B cell (primary cell): ENCODE results near the gene BMERB1. TPM values are rescaled to one million over a fixed set of nuclear protein-coding genes. Genes with fewer than 3 reads are reported as not detected.

ENCODE experiments used
- ATAC-seq: fragments of 200-7000 bp; cut with Tn5 transposase; one replicate; pipeline ENCODE4 v1.10.0; 2021; ENCODE audit warnings: low read depth, mild to moderate bottlenecking, moderate number of reproducible peaks, moderate library complexity
- CTCF ChIA-PET: fragments of 350-600 bp; sonication (Branson Sonifier 250); formaldehyde crosslinking; loops from one replicate; lab custom pipeline; 2021; ENCODE audit warnings: antibody characterized with exemption, inconsistent platforms; lab: Charles Lee
- POLR2A ChIA-PET: fragments of 350-600 bp; sonication (Branson Sonifier 250); formaldehyde crosslinking; loops from one replicate; lab custom pipeline; 2021; ENCODE audit warnings: antibody characterized with exemption; lab: Charles Lee
- DNase-seq: peaks from one replicate; pipeline ENCODE4 v3.0.0; 2013
- H2AFZ ChIP-seq: 2 replicates; pipeline ENCODE4 v1.6.1; 2012; ENCODE audit warnings: mild to moderate bottlenecking, low read depth, low read length; ENCODE audit not compliant: insufficient read depth, poor library complexity, severe bottlenecking
- H3K27ac ChIP-seq, 2 donors: 1 replicate in 1 of 2; 2 replicates in 1 of 2; pipeline ENCODE4 v1.5.1; 2012 to 2013; ENCODE audit warnings: low read length in 2 of 2, mild to moderate bottlenecking in 2 of 2, moderate library complexity in 1 of 2
- H3K27me3 ChIP-seq, 4 experiments: fragments of 200-600 bp in 1 of 4; sonication (generic) in 1 of 4; replicated peaks in 1 of 4; 1 replicate in 2 of 4; 2 replicates in 2 of 4; pipeline versions ENCODE4 v1.6.1 to v1.7.0; 2013 to 2016; ENCODE audit warnings: low read length in 3 of 4, mild to moderate bottlenecking in 2 of 4, mixed read lengths in 1 of 4, moderate library complexity in 1 of 4; ENCODE audit not compliant: insufficient read depth in 4 of 4, control insufficient read depth in 3 of 4; ENCODE audit errors: control extremely low read depth in 1 of 4
- H3K36me3 ChIP-seq, 2 experiments: replicated peaks in 1 of 2; 1 replicate in 1 of 2; 2 replicates in 1 of 2; pipeline versions ENCODE4 v1.6.1 to v1.7.1; 2013; ENCODE audit warnings: low read length in 1 of 2; ENCODE audit not compliant: insufficient read depth in 2 of 2, control insufficient read depth in 1 of 2; ENCODE audit errors: control extremely low read depth in 1 of 2, extremely low read depth in 1 of 2
- H3K4me1 ChIP-seq, 2 donors: fragments of 200-600 bp in 1 of 2; sonication (generic) in 1 of 2; 1 replicate in 1 of 2; 2 replicates in 1 of 2; pipeline versions ENCODE4 v1.5.1 to v1.6.1; 2013 to 2017; ENCODE audit warnings: low read length in 2 of 2; ENCODE audit not compliant: control insufficient read depth in 2 of 2, insufficient read depth in 2 of 2
- H3K4me2 ChIP-seq: replicated peaks from 2 replicates; pipeline ENCODE3; 2012; ENCODE audit warnings: mild to moderate bottlenecking, low read depth, low read length; ENCODE audit not compliant: poor library complexity, severe bottlenecking
- H3K4me3 ChIP-seq, 5 experiments: fragments of 200-600 bp in 1 of 5; sonication (generic) in 1 of 5; 1 replicate in 3 of 5; 2 replicates in 2 of 5; pipeline versions ENCODE4 v1.5.1 to v1.7.0; 2011 to 2016; ENCODE audit warnings: low read length in 4 of 5, mild to moderate bottlenecking in 4 of 5, low read depth in 2 of 5, control low read depth in 1 of 5, moderate library complexity in 1 of 5; ENCODE audit not compliant: insufficient read depth in 1 of 5; ENCODE audit errors: control extremely low read depth in 1 of 5, extremely low read depth in 1 of 5
- H3K79me2 ChIP-seq: fragments of 200-600 bp; sonication (generic); one replicate; pipeline ENCODE4 v1.6.0; 2016; ENCODE audit warnings: low read length; ENCODE audit not compliant: control insufficient read depth, insufficient read depth
- H3K9ac ChIP-seq: fragments of 200-600 bp; sonication (generic); 2 replicates; pipeline ENCODE4 v1.6.1; 2017; ENCODE audit warnings: mild to moderate bottlenecking, low read length, moderate library complexity
- H3K9me3 ChIP-seq, 3 donors: one replicate each; pipeline versions ENCODE4 v1.6.1 to v1.7.1; 2013; ENCODE audit warnings: low read length in 2 of 3; ENCODE audit not compliant: control insufficient read depth in 2 of 3, insufficient read depth in 1 of 3; ENCODE audit errors: control extremely low read depth in 1 of 3
- H4K20me1 ChIP-seq: 2 replicates; pipeline ENCODE4 v1.6.0; 2012; ENCODE audit warnings: mild to moderate bottlenecking, low read length; ENCODE audit not compliant: insufficient read depth, control insufficient read depth, poor library complexity, severe bottlenecking
- H3K27ac Mint-ChIP-seq: one replicate; pipeline ENCODE4 v1.8.0; 2021; ENCODE audit warnings: mixed read lengths
- H3K27me3 Mint-ChIP-seq: one replicate; pipeline ENCODE4 v1.8.0; 2021; ENCODE audit warnings: mixed read lengths
- H3K4me1 Mint-ChIP-seq: one replicate; pipeline ENCODE4 v1.8.0; 2021; ENCODE audit warnings: mixed read lengths
- H3K4me3 Mint-ChIP-seq: one replicate; pipeline ENCODE4 v1.8.0; 2021; ENCODE audit warnings: mixed read lengths
- H3K9me3 Mint-ChIP-seq: one replicate; pipeline ENCODE4 v1.8.0; 2022; ENCODE audit warnings: mixed read lengths; ENCODE audit not compliant: insufficient read depth
- EZH2 ChIP-seq: IDR thresholded peaks from 2 replicates; pipeline ENCODE4 v1.6.1; 2012; ENCODE audit warnings: borderline replicate concordance, low read depth, mild to moderate bottlenecking, moderate library complexity, low read length; ENCODE audit not compliant: insufficient read depth, poor library complexity, severe bottlenecking
- WGBS: methylation state at CpG from one replicate; pipeline ENCODE4 v1.1.5; 2013; ENCODE audit warnings: missing lambda C conversion rate; ENCODE audit not compliant: insufficient coverage; 5-methylcytosine and 5-hydroxymethylcytosine counted together
- intact Hi-C: fragments of 100-400 bp; cut with micrococcal nuclease; formaldehyde crosslinking; loops from one replicate; pipeline ENCODE4 v1.10.0; 2022
- polyA plus RNA-seq: library from polyadenylated mRNA; depleted of rRNA; stranded (reverse); fragments of >200 nt; gene quantifications from 2 replicates; pipeline ENCODE4 v1.2.3, GENCODE V29; 2012
- total RNA-seq, 2 donors: library from RNA; stranded (reverse); fragments of 120-200 nt in 1 of 2; gene quantifications; 1 replicate in 1 of 2; 2 replicates in 1 of 2; pipeline versions ENCODE4 v1.2.3 to v1.2.4, GENCODE V29; 2013 to 2022
- TF ChIP-seq, protein P1 (sequence below): fragments of 200-600 bp; IDR thresholded peaks from one replicate; pipeline ENCODE4 v1.8.0; 2022; ENCODE audit warnings: antibody characterized with exemption, mild to moderate bottlenecking

BMERB1 gene
- total and polyA plus RNA-seq, 2 donors (not counting 1 experiment from before 2014, with no cell fraction given), result 2.2 to 11.2 TPM

DNA sequence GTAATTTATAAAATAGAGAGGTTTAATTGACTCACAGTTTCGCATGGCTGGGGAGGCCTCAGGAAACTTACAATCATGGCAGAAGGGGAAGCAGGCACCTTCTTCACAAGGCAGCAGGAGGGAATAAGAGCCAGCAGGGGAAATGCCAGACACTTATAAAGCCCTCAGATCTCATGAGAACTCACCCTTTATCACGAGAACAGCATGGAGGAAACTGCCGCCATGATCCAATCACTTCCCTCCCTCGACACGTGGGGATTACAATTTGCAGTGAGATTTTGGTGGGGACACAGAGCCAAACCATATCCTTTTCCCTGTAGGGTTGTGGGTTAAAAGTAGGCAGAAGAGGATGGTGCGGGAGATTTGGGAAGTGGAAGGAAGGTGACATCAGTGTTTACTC, 101.4 kb downstream of the BMERB1 start:
- intact Hi-C loops, result no loop called here
- DNase-seq (no peak), ATAC-seq (no peak)
- Mint-ChIP-seq H3K4me1 (no peaks in the 10 kb centered on the region), H3K9me3 (no peaks in the 10 kb centered on the region), H3K27me3 (no peaks in the 10 kb centered on the region), H3K27ac (no peak overlapping the region), H3K4me3 (no peak overlapping the region)
- H3K36me3 ChIP-seq, result no peaks in the 10 kb centered on the region
- no peak overlapping the region for H3K4me2 ChIP-seq
- H3K4me3 ChIP-seq, result no peak overlapping the region
- H3K27me3 ChIP-seq, result no peaks in the 10 kb centered on the region
- TF ChIP-seq EZH2, result no peak
- TF ChIP-seq, protein P1, sequence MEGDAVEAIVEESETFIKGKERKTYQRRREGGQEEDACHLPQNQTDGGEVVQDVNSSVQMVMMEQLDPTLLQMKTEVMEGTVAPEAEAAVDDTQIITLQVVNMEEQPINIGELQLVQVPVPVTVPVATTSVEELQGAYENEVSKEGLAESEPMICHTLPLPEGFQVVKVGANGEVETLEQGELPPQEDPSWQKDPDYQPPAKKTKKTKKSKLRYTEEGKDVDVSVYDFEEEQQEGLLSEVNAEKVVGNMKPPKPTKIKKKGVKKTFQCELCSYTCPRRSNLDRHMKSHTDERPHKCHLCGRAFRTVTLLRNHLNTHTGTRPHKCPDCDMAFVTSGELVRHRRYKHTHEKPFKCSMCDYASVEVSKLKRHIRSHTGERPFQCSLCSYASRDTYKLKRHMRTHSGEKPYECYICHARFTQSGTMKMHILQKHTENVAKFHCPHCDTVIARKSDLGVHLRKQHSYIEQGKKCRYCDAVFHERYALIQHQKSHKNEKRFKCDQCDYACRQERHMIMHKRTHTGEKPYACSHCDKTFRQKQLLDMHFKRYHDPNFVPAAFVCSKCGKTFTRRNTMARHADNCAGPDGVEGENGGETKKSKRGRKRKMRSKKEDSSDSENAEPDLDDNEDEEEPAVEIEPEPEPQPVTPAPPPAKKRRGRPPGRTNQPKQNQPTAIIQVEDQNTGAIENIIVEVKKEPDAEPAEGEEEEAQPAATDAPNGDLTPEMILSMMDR, result no peak
- H2AFZ ChIP-seq, result no peak overlapping the region
- no peak overlapping the region for H3K9ac ChIP-seq
- ChIA-PET CTCF (no interaction called here), POLR2A (no interaction called here)
- no peaks in the 10 kb centered on the region for H4K20me1 ChIP-seq
- no peaks in the 10 kb centered on the region for H3K4me1 ChIP-seq
- H3K79me2 ChIP-seq, result no peaks in the 10 kb centered on the region
- no peak overlapping the region for H3K27ac ChIP-seq
- H3K9me3 ChIP-seq, result no peaks in the 10 kb centered on the region
- WGBS, result 83% methylated on average over 2 of the region's 6 CpGs

- 100% methylated on average over 2 of the region's 7 CpGs for WGBS
- no peaks in the 10 kb centered on the region for H3K27me3 Mint-ChIP-seq
- no peak for DNase-seq
These were observed 102.5 kb downstream of the BMERB1 start for GRCh38 chr16:15536843-15537242.

More at GRCh38 chr16:15536843-15537242, 102.5 kb downstream of the BMERB1 start:
- TF ChIP-seq, protein P1, result no peak
- TF ChIP-seq EZH2, result no peak
- H3K27ac ChIP-seq, result no peak overlapping the region
- CTCF ChIA-PET, result no interaction called here
- Mint-ChIP-seq H3K9me3 (no peaks in the 10 kb centered on the region), H3K4me1 (no peaks in the 10 kb centered on the region), H3K4me3 (no peak overlapping the region), H3K27ac (no peak overlapping the region)
- no peaks in the 10 kb centered on the region for H3K36me3 ChIP-seq
- no peaks in the 10 kb centered on the region for H3K4me1 ChIP-seq
- H3K4me3 ChIP-seq, result no peak overlapping the region
- H3K9ac ChIP-seq, result no peak overlapping the region
- no peak overlapping the region for H2AFZ ChIP-seq
- intact Hi-C loops, result loop anchor here (1.0 kb wide), 1 partner anchor 31 kb away; no protein-coding TSS in a partner anchor
- no peak for ATAC-seq
- no peaks in the 10 kb centered on the region for H3K79me2 ChIP-seq
- H3K4me2 ChIP-seq, result no peak overlapping the region
- no peaks in the 10 kb centered on the region for H3K27me3 ChIP-seq
- H3K9me3 ChIP-seq, result no peaks in the 10 kb centered on the region
- H4K20me1 ChIP-seq, result no peaks in the 10 kb centered on the region
- POLR2A ChIA-PET, result no interaction called here
